Gastrocnemius medialis (tissue), 4 donors: ENCODE measurements around the gene POLR2J2. TPM values are rescaled to one million over a fixed set of nuclear protein-coding genes. Genes with fewer than 3 reads are reported as not detected.
"Not testable (repeated sequence)": the region's sequence is repeated elsewhere in the genome, so short reads cannot be mapped to it uniquely, and the experiment has no call there.

Source experiments
- ATAC-seq, 2 donors: fragments of 150-250 bp; one replicate each; pipeline ENCODE4 v1.9.1; 2016
- DNase-seq, 2 donors: peaks; one replicate each; pipeline ENCODE4 v3.0.0-alpha.2; 2019
- H3K27ac ChIP-seq, 4 donors: fragments of 200-600 bp; sonication (generic); 1 replicate in 1 of 4; 2 replicates in 3 of 4; pipeline ENCODE4 v1.5.1; 2016 to 2018; ENCODE audit warnings: mild to moderate bottlenecking in 2 of 4, moderate library complexity in 1 of 4
- H3K27me3 ChIP-seq, 3 donors: fragments of 200-600 bp; sonication (generic) in 2 of 3; 1 replicate in 1 of 3; 2 replicates in 2 of 3; pipeline versions ENCODE4 v1.5.1 to v1.6.0; 2016 to 2019; ENCODE audit warnings: mild to moderate bottlenecking in 1 of 3, moderate library complexity in 1 of 3
- H3K36me3 ChIP-seq, 2 donors: fragments of 200-600 bp; sonication (generic) in 1 of 2; one replicate each; pipeline ENCODE4 v1.5.1; 2017 to 2018
- H3K4me1 ChIP-seq, 2 donors: fragments of 200-600 bp; sonication (generic) in 1 of 2; one replicate each; pipeline ENCODE4 v1.5.1; 2016 to 2017; ENCODE audit warnings: mild to moderate bottlenecking in 2 of 2
- H3K4me3 ChIP-seq, 4 donors: fragments of 200-600 bp; sonication (generic) in 3 of 4; 1 replicate in 1 of 4; 2 replicates in 3 of 4; pipeline ENCODE4 v1.5.1; 2016 to 2019; ENCODE audit warnings: mild to moderate bottlenecking in 2 of 4
- H3K9me3 ChIP-seq, 3 donors: fragments of 200-600 bp; sonication (generic) in 2 of 3; 1 replicate in 1 of 3; 2 replicates in 2 of 3; pipeline ENCODE4 v1.5.1; 2016 to 2019
- in situ Hi-C, 4 donors: fragments of 200-750 bp; cut with MboI; loops; one replicate each; pipeline versions ENCODE4 v1.15.0 to v1.8.0; 2017; ENCODE audit warnings: low sequenced_read_pairs in 4 of 4
- intact Hi-C: fragments of 100-400 bp; cut with DNase I; formaldehyde crosslinking; loops from one replicate; pipeline ENCODE4 v1.15.1; 2023; ENCODE audit warnings: low total_unique reads
- total RNA-seq, 4 donors: library from RNA; depleted of rRNA; stranded (reverse); fragments of >200 nt; gene quantifications; one replicate each; pipeline versions ENCODE4 v1.1.0 to v1.2.3, GENCODE V29; 2016

POLR2J2 gene
- total RNA-seq, 4 donors from 2014 or later = 0.59 to 2.9 (median 0.80) TPM; not detected in 1

GRCh38 chr7:102664765-102665164 lies 6.7 kb downstream of the POLR2J2 start:
- DNase-seq, H3K4me3 ChIP-seq, ATAC-seq, H3K9me3 ChIP-seq, intact Hi-C loops, H3K36me3 ChIP-seq, H3K27ac ChIP-seq, H3K4me1 ChIP-seq, in situ Hi-C loops, H3K27me3 ChIP-seq: not testable (repeated sequence)

GRCh38 chr7:102649924-102650323 lies 21.5 kb downstream of the POLR2J2 start, which contains the start of gene SPDYE2B:
SPDYE2B (plus strand) TSS chr7:102650319; CDS start chr7:102652349, 2,030 bp downstream.
- H3K36me3 ChIP-seq, DNase-seq, H3K4me3 ChIP-seq, in situ Hi-C loops, H3K4me1 ChIP-seq, intact Hi-C loops, H3K27me3 ChIP-seq, ATAC-seq, H3K9me3 ChIP-seq, H3K27ac ChIP-seq: not testable (repeated sequence)

- H3K4me3 ChIP-seq, H3K27me3 ChIP-seq, H3K27ac ChIP-seq, ATAC-seq, H3K36me3 ChIP-seq, intact Hi-C loops, DNase-seq, in situ Hi-C loops, H3K4me1 ChIP-seq, H3K9me3 ChIP-seq: not testable (repeated sequence)
These were observed 23.6 kb downstream of the POLR2J2 start for GRCh38 chr7:102647813-102648212.

GRCh38 chr7:102643404-102643803 lies 28.1 kb downstream of the POLR2J2 start:
- H3K27ac ChIP-seq, ATAC-seq, in situ Hi-C loops, H3K36me3 ChIP-seq, H3K4me1 ChIP-seq, intact Hi-C loops, H3K27me3 ChIP-seq, DNase-seq, H3K9me3 ChIP-seq, H3K4me3 ChIP-seq: not testable (repeated sequence)

GRCh38 chr7:102642691-102643090 lies 28.8 kb downstream of the POLR2J2 start, which contains the start of gene UPK3BL1:
UPK3BL1 (minus strand) TSS chr7:102642791; CDS start chr7:102642741, 50 bp downstream.
- H3K4me1 ChIP-seq, H3K4me3 ChIP-seq, DNase-seq, H3K27me3 ChIP-seq, ATAC-seq, H3K27ac ChIP-seq, H3K9me3 ChIP-seq, in situ Hi-C loops, H3K36me3 ChIP-seq, intact Hi-C loops: not testable (repeated sequence)

- H3K27ac ChIP-seq, in situ Hi-C loops, ATAC-seq, intact Hi-C loops, H3K27me3 ChIP-seq, H3K4me3 ChIP-seq, H3K9me3 ChIP-seq, H3K36me3 ChIP-seq, H3K4me1 ChIP-seq: not testable (repeated sequence)
- DNase-seq = peak in 1 of 2 donors; percentile 9
These were observed 32.6 kb downstream of the POLR2J2 start for GRCh38 chr7:102638848-102639247.

- H3K9me3 ChIP-seq, DNase-seq, ATAC-seq, H3K36me3 ChIP-seq, H3K4me3 ChIP-seq, in situ Hi-C loops, intact Hi-C loops, H3K27ac ChIP-seq, H3K27me3 ChIP-seq, H3K4me1 ChIP-seq: not testable (repeated sequence)
These were observed 34.5 kb downstream of the POLR2J2 start for GRCh38 chr7:102636956-102637355.

- H3K27ac ChIP-seq, H3K27me3 ChIP-seq, H3K9me3 ChIP-seq, H3K4me1 ChIP-seq, DNase-seq, H3K4me3 ChIP-seq, intact Hi-C loops, ATAC-seq, in situ Hi-C loops, H3K36me3 ChIP-seq: not testable (repeated sequence)
These were observed 36.1 kb downstream of the POLR2J2 start for GRCh38 chr7:102635354-102635753.

- H3K27ac ChIP-seq, H3K36me3 ChIP-seq, ATAC-seq, in situ Hi-C loops, H3K4me3 ChIP-seq, intact Hi-C loops, H3K4me1 ChIP-seq, H3K9me3 ChIP-seq, H3K27me3 ChIP-seq, DNase-seq: not testable (repeated sequence)
These were observed 37.2 kb downstream of the POLR2J2 start for GRCh38 chr7:102634299-102634698.

- in situ Hi-C loops, H3K27me3 ChIP-seq, H3K36me3 ChIP-seq, intact Hi-C loops, H3K4me3 ChIP-seq, H3K4me1 ChIP-seq, H3K9me3 ChIP-seq, DNase-seq, H3K27ac ChIP-seq, ATAC-seq: not testable (repeated sequence)
These were observed 40.8 kb downstream of the POLR2J2 start for GRCh38 chr7:102630622-102631021.

- DNase-seq, H3K27me3 ChIP-seq, H3K4me1 ChIP-seq, H3K27ac ChIP-seq, H3K9me3 ChIP-seq, H3K36me3 ChIP-seq, intact Hi-C loops, H3K4me3 ChIP-seq, in situ Hi-C loops: not testable (repeated sequence)
- peak in 1 of 2 donors; percentile 36 for ATAC-seq
These were observed 44.1 kb downstream of the POLR2J2 start for GRCh38 chr7:102627271-102627904.

- H3K9me3 ChIP-seq, H3K36me3 ChIP-seq, H3K4me1 ChIP-seq, intact Hi-C loops, in situ Hi-C loops, H3K27me3 ChIP-seq, H3K27ac ChIP-seq, ATAC-seq, H3K4me3 ChIP-seq: not testable (repeated sequence)
- DNase-seq = peak in 1 of 2 donors; percentile 1
These were observed 53.3 kb downstream of the POLR2J2 start for GRCh38 chr7:102618122-102618521.
